Measurements from ENCODE around the gene KMT5C.

The KMT5C gene

DNA sequence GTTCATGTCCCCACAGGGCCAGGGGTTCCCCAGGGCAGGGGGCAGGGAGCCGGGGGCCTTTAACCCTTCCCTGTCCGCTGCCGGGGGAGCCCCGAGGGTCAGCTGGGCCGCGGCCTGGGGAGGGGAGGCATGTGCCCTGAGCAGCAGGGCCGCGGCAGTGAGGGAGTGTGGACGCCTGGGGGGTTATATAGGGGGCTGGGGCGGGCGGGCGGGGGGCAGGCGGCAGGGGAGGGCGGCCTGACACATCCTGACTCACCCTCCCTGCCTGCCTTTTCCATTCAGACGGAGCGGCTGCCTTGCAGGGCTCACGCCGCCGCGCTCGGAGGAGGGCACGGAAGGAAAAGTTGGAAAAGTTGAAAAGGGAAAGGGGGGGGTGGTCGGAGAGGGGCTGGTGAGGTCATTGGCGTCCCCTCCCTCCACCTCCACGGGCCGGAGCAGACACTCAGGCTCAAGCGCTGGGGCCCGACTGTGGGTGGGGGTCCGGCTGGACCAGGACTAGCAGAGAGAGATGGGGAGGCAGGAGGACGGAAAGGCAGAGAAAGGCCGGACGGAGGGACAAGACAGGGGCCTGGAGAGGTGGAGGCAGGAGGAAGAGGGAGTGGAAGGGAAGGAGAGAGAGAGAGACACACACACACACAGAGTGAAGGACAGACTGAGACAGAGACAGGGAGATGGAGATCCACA, 30.8 kb downstream of the KMT5C start, which contains the start of gene IL11:
TSS of gene IL11 (minus strand) at position 159 of the 684 bp plus-strand sequence. CDS start at position 6, 153 bp downstream.
- TF ChIP-seq, protein P1, sequence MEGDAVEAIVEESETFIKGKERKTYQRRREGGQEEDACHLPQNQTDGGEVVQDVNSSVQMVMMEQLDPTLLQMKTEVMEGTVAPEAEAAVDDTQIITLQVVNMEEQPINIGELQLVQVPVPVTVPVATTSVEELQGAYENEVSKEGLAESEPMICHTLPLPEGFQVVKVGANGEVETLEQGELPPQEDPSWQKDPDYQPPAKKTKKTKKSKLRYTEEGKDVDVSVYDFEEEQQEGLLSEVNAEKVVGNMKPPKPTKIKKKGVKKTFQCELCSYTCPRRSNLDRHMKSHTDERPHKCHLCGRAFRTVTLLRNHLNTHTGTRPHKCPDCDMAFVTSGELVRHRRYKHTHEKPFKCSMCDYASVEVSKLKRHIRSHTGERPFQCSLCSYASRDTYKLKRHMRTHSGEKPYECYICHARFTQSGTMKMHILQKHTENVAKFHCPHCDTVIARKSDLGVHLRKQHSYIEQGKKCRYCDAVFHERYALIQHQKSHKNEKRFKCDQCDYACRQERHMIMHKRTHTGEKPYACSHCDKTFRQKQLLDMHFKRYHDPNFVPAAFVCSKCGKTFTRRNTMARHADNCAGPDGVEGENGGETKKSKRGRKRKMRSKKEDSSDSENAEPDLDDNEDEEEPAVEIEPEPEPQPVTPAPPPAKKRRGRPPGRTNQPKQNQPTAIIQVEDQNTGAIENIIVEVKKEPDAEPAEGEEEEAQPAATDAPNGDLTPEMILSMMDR (IDR thresholded peaks at IDR 0.05): no peak
- no peak for DNase-seq (ENCODE audit: low spot score)
- Histone ChIP-seq H3K27ac (no peak within 1 kb of the TSS), H3K4me3 (peak within 1 kb of the TSS; percentile 61)

DNA sequence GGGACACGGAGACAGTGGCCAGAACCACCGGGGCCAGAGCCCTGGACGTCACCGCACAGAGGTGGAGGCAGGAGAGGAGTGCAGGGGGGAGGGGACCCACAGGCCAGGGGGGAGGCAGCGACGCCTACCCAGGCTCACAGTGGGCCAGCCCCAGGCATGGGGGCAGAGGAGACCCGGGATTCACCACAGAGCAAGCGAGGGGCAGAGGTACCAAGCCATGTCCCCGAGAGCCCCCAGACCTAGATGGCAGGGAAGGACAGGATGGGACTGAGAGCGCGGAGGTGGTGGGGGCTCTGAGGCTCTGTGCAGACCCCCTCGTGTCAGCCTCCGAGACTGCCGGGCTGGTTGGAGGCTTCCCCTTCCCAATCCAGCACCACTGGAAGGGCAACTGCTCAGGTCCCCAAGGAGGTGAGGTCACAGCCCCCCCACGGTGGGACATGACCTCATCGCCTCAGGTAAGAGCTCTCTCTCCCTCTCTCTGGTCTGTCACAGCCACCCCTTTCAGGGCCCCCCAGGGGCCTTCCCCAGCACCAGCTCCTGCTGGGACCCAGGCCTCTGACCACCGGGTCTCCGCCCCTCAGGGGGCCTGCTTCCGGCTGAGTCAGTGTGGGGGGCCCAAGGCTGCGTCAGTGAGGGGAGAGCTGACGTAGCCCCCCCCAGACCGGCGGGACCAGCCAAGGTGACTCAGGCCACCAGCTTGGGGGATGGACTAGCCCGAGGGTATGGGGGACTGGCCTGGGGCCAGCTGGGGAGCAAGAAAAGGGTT, 32.8 kb downstream of the KMT5C start:
- H3K4me3 ChIP-seq: no peak overlapping the region
- TF ChIP-seq, protein P1 (IDR thresholded peaks at IDR 0.05): no peak
- no peak overlapping the region for H3K27ac ChIP-seq
- no peak for DNase-seq (ENCODE audit: low spot score)

DNA sequence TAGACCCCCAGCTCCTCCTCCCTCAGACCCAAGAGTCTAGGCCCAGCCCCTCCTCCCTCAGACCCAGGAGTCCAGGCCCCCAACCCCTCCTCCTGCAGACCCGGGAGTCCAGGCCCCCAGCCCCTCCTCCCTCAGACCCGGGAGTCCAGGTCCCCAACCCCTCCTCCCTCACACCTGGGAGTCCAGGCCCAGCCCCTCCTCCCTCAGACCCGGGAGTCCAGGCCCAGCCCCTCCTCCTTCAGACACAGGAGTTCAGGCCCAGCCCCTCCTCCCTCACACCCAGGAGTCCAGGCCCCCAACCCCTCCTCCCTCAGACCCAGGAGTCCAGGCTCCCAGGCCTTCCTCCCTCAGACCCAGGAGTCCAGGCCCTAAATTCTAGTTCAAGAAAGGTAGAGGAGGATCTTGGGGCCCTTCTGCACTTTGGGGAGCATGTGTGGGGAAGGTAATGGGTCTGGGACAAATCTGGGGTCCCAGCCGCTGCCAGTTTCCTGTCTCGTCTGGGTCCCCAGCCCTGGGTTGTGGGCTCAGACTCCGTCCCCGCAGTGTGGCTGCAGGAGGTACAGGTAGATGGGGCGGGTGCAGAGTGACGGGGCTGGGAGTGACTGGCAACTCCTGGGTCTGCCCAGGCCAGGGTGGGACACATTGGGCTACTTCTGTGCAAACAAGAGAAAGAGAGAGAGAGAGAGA, 33.8 kb downstream of the KMT5C start:
- no peak overlapping the region for H3K4me3 ChIP-seq
- H3K27ac ChIP-seq: no peak overlapping the region
- TF ChIP-seq, protein P1 (IDR thresholded peaks at IDR 0.05): no peak
- DNase-seq (ENCODE audit: low spot score): no peak

DNA sequence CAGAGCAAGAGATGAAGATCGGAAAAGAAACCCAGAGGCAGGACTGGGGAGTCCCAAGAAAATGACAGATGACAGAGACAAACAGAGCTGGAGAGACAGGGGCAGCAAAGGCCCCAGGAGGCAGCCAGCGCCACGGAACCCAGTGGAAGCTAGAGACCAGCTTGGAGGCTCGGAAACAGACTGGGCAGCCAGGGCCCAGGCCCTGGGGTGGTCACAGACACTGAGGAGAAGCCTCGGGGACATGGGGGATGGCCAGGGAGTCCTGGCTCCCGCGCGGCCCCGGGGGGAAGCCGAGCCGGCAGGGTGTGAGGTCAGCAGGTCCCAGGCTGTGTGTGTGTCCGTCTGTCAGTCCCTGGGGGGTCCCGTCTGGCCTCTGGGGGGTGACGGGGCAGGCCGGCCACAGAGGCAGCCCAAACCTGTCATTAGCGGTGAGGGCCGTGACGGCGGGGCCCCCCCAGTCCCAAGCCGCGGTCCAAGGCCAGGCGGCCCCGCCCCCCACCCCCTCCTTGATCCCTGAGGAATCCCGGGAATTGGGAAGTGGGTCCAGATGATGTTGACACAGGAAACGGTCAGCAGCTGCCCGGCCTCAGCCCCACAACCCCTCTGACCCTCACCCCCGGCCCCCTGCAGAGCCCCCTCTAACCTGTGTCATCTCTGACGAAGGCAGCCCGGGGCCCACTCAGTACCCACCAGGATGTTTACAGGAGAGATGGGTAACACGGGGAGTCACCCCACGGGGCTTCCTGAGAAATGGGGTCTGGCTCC, 34.5 kb downstream of the KMT5C start:
- no peak overlapping the region for H3K27ac ChIP-seq
- no peak overlapping the region for H3K4me3 ChIP-seq
- DNase-seq (ENCODE audit: low spot score): no peak
- TF ChIP-seq, protein P1 (IDR thresholded peaks at IDR 0.05): no peak

DNA sequence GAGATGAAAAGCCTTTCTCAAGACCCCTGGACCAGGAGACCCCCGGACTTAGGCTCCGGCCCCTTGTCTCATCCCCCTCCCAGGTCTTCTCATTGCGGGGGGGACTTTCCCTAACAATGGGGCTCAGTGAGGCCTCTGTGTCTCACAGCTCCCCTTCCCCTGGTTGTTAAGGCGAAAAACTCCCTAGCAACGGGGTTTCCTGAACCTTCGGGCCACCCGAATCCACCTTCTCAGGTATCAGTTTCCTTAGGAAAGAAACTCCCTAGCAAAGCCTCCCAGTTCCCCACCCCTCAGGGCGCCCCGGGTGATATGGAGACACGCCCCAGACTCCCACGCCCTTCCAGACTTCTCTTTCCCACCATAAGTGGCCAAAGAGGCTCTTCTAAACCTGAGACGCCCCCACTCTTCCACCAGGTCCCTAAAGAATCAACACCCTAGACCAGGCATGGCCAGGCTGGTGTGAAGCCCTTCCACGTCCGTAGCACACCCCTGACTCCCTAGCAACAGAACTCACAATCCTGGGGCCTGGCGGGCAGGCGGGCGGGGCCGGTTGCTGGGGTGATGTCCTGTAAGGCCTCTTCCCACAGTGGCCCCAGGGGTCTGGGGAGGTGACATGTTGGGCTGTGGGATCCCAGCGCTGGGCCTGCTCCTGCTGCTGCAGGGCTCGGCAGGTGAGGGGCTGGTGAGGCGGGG, 36.7 kb downstream of the KMT5C start, which contains the start of gene TMEM190:
TSS of gene TMEM190 (plus strand) at position 586 of the 693 bp plus-strand sequence. CDS start at position 614, 28 bp downstream.
- no peak within 1 kb of the TSS for H3K4me3 ChIP-seq
- H3K27ac ChIP-seq: no peak within 1 kb of the TSS
- DNase-seq (ENCODE audit: low spot score): no peak
- TF ChIP-seq, protein P1 (IDR thresholded peaks at IDR 0.05): no peak

Data from coronary artery (tissue), 2 donors.